Measurements from ENCODE around the gene ZNF565.

DNA sequence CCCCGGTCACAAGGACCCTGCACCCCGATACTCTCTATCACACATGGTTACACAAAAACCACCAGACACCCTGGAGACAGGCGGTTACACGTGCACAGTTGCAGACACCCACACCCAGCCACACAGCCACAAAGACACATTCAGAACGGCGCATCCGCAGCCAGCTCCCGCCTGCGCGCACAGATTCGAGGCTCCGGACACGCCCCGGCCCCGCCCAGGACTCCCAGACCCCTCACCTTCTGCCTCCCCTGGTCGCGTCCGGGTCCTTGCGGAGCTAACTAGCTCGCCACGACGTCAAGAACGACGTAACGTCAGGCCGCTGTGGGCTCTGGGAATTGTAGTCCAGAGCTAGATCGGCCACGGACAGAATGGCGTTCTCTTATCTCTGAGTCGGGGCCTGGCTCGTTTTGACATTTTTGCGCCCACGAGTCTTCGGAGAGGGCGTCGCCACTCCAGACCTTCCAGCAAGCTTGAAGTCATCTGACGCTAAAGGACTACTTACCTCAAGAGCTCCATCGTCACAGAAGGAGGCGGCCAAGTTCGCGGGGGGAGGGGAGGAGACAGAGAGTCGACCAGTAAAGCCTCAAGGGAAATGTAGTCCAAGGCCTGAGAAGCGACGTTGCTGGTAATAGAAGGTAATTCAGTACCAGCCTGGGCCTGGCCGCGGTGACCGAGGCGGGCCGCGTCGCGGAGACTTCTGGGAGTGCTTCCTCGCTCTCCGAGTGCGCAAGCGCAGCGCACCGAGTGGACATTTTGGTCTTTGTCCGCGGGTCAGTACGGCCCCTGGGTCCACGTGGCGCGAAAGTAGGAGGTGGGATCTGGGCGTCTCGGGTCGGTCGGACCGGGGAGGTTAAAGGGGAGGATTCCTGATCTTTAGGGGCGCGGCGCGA, at the start of gene ZNF565, which contains the start of gene ZNF146:
- peak; percentile 93 for TF ChIP-seq POLR2A (IDR thresholded peaks at IDR 0.05; ENCODE audit: low read length)
- TF ChIP-seq GATA1 (IDR thresholded peaks at IDR 0.05; ENCODE audit: low read depth, low read length): peak; percentile 22
